Measurements from ENCODE around the gene B4GALT5.

B4GALT5 gene

DNA sequence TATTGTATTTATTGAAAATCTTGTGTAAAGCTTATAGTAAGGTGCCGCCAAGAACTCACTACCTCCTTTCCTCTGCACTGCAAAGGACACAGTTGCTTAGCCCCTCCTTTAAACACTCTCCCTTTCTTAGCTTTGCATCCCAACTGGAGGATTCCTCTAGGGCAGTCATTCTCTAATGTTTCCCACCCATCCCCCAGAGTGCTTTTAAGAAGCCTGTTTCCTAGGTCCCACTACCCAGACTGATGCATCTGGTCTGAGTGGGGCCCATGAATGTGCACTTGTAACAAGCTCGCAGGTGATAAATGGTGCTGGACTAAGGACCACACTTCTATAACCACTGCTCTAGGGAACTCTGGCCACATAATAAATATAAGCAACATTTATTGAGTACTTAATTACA lies 55.2 kb downstream of the B4GALT5 start:
- no peak for DNase-seq (ENCODE audit: low spot score)

DNA sequence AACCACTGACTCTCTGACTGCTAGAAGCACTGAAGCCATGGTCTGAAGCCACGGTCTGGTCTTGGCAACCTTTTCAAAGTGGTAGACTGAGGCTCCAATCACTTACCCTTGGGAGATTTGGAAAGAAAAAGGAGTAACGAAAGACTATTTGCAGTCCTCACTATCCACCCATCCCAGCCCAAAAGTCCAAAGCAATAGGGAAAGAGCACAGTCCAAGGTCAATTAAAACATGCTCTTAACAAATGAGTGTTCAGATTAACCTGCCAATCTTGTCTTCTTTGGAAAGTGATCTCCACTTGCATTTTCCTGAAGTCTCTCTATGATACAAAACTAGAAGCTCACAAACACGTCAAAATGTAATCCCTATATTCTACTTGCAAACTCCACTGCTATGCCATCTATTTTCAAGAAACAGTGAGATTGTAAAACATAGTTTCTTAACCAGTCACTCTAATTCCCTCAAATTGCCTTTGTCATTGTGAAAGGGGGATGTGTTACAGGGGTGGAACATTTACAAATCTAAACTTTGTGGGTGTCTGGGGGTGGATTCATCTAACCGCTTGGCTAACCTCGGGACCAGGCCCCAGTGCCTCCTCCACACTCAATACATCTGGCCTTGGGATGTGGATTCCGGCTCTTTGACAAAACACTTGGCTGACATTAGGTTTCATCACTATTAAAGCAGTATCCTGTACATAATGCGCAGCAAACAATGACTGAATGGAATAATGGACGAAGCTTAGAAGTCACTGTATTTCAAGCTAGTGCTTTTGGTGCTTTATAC lies 56.4 kb downstream of the B4GALT5 start:
- no peak for DNase-seq (ENCODE audit: low spot score)

DNA sequence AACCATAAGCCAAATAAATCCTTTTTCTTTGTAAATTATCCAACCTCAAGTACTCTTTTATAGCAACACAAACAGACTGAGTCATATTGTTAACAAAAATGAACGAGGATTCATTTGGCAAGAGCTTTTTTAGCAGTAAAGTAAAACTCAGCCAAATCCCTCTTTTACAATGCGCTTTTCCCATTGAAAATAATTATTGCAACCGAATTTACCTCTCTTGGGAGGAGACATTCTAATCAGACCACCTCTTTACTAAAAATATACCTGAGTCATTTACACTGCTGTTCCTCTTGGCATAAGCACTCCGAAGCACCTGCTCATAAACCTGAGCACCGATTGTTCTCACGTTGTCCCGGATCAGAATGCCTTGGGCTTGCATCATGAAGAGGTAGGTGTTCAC lies 57.4 kb downstream of the B4GALT5 start:
- DNase-seq (ENCODE audit: low spot score), result no peak

DNA sequence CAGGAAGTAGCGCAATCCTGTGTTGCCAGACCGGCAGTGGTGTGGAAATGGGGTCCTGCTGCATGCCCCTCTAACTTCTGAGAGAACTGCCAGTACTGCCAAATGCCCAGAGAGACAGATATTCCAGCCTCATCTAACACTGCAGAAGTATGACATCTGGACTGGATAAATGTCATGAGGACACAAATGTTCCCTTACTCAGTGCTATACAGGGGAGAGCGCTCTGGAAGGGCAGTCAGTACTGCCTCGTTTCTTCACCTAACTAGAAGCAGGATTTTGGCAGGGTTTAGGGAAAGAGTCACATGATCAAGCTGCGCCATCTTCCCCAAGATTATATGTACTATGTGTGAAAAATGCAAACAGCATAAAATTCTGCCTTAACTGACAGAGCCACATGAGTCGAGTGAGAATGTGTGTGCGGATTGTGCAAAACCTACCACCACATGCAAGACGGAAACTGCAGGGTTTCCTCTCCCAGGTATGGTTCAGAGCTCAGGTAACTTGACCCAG lies 59.7 kb downstream of the B4GALT5 start:
- no peak for DNase-seq (ENCODE audit: low spot score)

DNA sequence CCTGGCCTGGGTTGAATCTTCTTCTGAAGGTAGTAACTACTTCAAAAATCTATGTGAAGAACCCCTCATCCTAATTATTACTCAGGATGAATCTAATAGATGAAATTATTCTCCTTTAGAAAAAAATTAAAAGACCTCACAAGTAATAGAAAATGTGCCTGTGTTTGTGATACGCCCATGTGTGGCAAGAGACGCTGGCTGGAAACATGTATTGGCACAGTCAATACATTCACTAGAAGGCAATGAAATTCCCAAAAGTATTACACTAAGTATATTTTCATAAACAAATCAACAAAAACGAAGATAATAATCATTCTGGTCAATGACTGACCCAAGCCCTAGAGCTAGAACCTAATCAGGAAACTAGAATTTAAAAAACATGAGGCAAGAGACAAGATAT lies 64.0 kb downstream of the B4GALT5 start:
- DNase-seq (ENCODE audit: low spot score), result no peak

DNA sequence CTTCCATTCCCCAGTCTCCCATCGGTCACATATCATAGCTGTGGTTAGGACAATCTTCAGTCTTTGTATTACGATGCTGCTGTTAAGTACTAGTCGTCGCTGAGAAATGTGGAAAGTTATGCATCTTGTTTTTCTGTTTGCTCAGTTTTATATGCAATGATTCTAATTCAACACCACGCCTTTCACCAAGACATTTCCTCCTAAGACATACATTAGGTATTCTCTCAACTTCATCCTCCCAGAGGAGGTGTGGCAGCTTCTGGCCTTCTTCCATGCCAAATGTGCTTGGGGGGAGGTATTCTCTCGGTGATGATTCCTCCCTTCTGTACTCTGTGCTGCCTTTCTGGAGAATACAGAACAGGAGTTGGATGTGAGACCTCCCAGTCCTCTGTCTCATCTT lies 66.1 kb downstream of the B4GALT5 start:
- DNase-seq (ENCODE audit: low spot score), result no peak

DNA sequence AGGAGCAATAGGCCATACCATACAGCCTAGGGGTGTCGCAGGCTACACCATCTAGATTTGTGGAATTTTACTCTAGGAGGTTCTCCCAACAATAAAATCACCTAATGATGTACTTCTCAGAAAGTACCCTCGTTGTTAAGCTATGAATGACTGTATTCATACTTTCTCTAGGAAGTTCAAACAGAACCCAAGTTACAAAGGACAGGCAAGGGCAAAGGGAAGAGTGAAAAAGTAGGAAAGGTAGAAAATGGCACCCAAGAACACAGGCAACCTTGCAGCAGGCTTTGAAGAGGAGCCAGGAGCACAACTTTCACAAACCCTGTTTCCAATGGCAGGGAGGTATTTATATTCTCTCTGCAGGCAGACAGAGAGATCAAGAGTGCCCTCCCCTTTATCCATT lies 67.2 kb downstream of the B4GALT5 start:
- no peak for DNase-seq (ENCODE audit: low spot score)

DNA sequence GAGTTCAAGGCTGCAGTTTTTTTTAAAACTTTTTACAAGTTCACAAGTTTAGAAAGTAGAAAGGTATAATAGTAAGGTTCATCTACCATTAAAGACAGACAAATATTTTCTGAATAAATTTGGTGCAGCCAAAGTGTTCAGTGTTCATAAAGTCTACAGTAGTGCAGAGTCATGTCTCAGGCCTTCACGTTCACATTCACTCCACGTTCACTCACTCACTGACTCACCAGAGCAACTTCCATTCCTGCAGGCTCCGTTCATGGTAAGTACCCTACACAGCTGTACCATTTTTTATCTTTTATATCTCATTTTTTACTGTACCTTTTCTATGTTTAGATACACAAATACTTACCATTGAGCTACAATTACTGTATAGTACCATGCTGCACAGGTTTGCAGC lies 67.6 kb downstream of the B4GALT5 start:
- no peak for DNase-seq (ENCODE audit: low spot score)

DNA sequence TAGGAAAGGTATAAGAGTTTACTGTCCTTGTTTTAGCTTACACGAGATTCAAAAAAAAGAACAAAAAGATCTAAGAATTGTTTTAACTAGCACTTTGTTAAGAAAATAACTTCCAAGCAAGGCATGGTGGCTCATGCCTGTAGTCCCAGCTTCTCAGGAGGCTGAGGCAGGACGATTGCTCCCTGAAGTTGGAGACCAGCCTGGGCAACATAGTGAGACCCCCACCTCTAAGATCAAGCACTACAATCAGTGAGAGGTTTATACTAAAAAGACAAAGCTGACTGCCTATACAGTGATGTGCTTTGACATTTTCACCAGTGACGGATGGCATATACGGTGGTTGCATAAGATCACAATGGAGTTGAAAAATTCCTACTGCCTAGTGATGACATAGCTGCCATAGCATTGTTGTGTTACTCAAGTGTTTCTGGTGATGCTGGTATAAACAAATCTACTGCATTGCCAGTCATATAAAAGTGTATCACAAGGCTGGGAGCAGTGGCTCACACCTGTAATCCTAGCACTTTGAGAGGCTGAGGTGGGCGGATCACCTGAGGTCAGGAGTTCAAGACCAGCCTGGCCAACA lies 68.6 kb downstream of the B4GALT5 start:
- no peak for DNase-seq (ENCODE audit: low spot score)

DNA sequence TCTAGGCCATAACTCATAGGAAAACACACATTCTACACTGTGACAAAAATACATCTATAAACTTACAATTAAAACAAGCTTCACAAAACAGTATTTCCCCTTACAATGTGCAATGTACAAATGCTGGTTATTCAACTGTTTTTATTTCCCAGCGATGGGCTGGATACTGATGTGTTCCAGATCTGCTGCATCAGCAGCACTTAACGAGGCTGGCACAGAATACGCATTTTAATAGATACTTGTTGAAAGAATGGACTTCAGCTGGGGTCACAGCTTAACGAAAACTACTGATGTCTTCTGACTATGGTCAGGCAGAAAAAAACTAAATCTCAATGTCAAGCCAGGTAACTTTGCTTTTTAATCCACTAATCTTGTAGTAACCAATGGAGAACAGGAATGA lies 70.9 kb downstream of the B4GALT5 start:
- DNase-seq (ENCODE audit: low spot score), result no peak

DNA sequence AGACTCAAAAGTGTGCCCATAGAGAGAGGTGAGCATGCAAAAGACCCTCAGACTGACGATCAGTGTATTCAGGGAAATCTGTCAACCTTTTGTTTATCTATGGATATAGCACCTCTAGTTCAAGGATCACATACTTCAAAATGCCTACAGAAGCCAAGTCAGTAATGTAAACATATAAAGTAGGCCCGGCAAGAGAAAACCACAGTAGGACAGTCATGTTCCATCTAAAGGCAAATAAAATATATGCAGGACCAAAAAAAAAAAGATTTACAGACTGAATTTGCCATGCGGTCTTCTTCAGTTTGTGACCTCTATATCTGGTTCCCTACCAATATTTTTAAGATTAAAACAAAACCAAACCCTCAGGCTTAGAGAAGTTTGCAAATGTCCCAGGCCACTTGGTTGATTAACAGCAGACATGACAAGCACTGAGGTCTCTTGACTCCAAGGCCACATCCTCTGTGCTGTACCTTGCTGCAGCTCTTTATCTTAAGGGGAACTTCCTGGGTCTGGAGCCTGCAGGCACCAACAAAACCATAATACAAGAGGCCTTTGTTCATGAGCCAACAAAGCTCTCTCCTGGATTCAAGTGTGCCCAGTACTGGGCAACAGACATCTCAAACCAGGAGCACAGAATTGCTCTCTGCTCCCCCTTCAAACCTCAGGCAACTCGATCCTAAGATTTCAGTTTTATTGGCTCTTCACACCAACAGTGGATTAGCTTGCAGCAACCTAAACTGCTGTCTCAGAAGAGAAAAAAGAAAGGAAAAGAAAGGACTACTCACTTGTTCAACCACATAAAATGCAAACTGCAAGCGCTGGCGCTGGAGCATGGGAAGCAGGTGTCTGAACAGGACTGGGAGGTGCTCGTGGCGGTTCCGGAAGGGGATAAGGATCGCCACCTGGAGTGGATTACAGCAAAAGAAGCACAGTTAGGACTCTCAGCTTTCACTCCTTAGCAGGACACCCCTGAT lies 71.7 kb downstream of the B4GALT5 start:
- no peak for DNase-seq (ENCODE audit: low spot score)

DNA sequence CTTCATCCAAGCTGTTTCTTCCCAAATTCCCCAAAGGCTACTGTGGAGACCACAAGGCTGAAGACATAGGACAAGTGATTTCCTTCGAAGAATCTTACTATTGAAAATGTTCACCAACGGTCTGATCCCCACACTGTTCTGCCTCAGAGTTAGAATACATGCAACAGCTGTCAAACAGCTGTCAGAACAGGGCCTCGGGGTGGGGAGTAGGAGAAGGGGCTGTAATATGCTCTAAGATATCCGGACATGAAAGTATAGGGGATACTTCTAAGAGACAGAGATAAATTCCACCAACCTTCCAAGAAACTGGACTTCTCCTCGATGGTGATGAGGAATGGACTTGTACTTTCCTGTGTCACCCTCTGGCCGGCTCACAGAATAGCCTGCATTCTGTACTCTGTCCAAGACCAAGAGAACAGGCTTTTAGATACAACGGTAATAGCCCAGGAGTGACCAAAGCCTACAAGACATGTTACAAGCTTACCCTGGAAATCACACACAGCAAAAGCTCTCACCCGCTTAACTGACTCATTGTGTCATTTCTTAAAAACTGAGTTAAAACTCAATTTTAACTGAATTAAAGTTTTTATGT lies 76.5 kb downstream of the B4GALT5 start:
- DNase-seq (ENCODE audit: low spot score), result no peak

DNA sequence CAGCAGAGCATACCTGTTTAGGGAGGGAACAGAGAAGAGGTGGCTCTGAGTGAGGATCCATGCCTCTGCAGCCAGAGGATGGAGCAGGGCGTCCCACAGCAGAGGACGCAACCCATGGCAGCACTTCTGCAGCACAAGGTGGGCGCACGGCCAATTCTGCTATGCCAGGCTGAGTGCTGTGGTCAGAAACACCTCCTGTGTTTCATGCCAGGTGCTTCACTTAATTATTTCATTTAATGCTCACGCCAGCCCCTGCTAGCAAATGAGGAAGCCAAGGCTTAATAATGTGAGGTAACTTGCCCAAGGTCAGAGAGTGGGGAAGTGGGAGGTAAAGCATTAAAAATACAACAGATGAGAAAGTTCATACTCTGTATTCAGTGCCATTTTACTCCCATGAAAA lies 77.2 kb downstream of the B4GALT5 start:
- DNase-seq (ENCODE audit: low spot score), result no peak

DNA sequence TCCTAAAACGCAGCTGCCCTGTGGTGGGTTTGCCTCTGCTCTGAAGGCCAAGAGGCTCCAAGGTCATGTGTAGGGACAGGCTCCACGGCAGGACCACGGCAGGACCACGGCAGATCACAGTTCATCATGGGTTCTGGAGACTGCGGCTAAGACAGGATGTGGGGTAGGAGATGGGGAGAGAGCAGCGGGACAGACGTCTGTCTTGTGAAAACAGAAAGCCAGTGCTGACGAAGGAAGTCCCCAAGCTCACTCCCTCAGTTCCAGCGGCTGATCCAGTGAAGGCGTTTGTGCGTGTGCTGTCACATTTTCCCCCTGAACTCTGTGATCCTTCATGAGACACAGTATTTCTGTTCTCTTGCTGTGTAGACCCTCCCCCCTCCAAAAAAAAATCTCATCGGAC lies 77.8 kb downstream of the B4GALT5 start:
- no peak for DNase-seq (ENCODE audit: low spot score)

DNA sequence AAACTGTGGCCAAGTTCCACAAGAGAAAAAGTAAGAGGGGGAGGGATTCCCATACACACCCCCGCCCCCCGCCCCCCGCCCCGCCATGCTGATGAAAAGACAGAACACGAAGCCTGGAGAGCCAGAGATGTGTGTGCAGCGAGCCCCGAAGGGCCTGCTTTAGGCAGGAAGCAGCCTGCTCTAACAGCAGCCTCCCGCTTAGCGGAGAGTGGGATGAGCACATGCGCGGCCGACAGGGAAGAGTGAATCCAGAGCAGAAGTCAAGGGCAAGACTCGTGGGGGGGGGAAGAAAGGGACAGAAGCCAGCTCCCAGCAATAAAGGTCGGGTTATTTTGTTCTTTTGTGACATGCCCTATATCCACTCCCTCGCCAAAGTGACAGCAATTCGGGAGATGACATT lies 78.5 kb downstream of the B4GALT5 start:
- no peak for DNase-seq (ENCODE audit: low spot score)

DNA sequence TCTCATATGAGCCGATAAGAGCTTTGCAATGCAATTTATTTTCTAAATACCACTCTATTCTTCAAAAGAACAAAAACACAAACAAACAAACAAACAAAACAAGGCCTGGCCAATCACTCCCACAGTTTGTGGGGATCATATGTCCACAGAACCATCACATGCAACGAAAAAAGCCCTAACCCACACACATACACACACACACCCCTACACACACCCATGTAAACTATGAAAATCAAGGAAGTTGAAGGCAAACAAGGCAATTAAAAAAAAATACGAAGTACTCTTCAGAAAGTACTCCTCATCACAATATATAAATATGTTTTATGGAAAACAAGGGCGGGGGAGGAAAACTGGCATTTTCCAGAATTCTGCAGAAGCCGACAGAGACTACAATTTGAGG lies 79.6 kb downstream of the B4GALT5 start:
- no peak for DNase-seq (ENCODE audit: low spot score)

DNA sequence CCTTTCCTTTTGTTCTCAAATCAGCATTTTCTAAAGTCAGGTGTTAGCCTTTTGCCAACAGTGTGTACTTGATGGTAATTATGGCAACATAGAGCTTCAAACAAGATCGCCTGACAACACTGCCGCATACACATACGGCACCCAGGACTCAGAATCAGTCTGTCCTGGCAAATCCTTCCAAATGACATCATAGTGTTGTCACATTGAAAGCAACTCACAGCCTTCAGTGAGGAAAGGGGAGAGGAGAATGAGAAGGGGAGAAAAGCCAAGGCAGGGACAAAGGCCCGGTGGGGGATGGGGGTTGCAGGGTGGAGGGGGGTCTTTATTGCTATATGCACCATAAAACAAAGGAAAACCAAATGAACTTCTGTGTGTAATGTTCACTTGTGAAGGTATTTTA lies 80.0 kb downstream of the B4GALT5 start:
- DNase-seq (ENCODE audit: low spot score), result no peak

DNA sequence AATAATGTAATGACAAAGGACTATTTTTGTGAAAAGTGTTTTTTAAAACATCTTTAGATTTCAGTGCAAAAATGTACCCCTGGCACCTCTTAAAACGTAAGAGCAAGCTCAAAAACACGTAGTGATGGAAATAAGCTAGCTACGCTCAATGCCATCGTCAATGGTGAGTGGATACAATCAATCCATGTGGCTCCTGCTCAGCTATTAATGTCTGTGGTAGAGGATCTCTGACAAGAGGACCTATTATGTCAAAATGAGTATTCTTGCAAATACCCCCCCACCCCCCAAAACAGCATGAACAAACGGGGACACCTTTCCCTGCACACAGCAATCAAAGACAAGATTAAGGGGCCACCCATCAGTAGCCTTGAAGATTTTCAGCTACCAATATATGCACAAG lies 80.7 kb downstream of the B4GALT5 start:
- DNase-seq (ENCODE audit: low spot score), result no peak

DNA sequence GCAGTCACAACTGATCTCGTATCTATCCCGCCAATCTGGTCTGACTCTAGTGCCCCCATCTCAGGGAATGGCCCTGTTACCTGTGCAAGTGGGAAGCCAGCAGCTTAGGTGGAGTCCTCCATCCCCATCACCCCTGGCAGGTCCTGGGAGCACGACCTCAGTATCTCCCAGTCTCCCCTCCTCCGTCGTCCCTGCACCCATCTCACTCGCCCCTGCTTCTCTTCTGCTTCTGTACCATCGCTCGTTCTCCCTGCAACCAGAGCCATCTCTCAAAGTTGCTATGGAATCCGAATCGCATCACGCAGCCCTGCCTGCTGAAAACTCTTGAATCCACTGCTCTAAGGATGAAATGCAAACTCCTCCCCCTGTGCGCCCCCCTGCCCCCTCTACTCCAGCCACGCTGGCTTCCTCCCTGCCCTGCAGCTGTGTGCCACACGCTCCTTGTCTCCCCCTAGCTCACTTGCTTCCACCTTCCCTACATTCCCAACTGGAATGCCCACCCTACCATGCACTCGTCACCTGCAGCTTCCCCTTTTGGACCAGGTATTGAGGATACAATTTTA lies 81.7 kb downstream of the B4GALT5 start:
- no peak for DNase-seq (ENCODE audit: low spot score)

DNA sequence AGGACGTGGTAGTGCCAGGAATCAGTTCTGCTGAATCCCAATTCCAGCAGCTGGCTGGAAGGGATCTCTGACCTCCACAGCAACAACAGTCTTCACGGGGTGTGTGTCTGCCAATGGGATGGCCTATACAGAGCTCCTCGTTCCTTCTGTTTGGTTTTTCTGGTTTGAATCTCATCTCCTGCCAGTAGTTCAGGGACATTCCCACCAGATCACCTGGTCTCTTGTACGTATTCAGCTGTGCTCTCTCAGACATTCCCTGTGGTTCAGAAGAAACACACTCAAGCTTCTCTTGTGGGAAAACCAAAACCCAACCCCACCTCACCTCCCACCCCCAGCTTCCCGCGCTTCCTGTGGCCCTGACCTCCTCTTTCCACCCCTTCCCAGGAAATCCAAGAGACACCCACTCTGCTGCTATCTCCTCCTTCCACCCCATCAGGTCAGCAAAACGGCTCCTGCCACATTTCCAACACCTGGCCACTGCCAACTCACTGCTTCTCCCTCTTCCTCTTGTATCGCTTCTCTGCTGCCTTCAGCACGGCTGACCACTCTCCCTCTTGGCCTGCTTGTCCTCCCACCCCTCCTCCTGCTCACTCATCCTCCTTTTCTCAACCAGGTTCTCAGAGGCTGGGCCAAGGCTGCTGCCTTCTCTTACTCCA lies 82.5 kb downstream of the B4GALT5 start:
- DNase-seq (ENCODE audit: low spot score), result peak; percentile 49

DNA sequence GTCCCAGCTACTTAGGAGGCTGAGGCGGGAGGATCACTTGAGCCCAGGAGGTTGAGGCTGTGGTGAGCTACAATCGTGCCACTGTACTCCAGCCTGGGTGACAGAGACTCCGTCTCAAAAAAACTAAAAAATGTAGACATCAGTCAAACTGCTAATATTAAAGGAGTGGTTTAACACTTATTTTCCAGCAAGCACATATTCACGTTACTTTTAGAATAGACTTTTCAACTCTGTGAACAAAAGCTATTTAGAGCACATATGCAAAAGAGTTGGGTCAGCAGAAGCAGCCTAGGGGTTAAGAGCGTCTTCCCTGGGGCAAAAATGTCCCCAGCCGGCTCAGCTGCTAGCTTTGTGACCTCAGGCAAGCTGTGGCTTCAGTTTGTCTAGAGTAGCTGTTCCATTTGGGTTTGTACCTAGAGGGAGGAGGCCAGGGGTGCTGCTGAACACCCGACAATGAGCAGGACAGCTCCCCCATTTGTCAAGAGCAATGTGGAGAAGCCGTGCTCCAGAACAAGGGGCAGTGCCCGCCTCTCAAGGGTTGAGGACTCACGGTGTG lies 83.2 kb downstream of the B4GALT5 start:
- DNase-seq (ENCODE audit: low spot score), result no peak
